GM12891 (cell line): ENCODE measurements around the gene WDR45.

ENCODE experiments used
- POLR2A ChIP-seq: IDR thresholded peaks from 2 replicates; pipeline ENCODE4 v1.6.1; 2011; ENCODE audit warnings: low read depth, low read length, control low read depth
- POLR2AphosphoS5 ChIP-seq: IDR thresholded peaks from 2 replicates; pipeline ENCODE4 v1.6.1; 2011; ENCODE audit warnings: low read depth, low read length, control low read depth

DNA sequence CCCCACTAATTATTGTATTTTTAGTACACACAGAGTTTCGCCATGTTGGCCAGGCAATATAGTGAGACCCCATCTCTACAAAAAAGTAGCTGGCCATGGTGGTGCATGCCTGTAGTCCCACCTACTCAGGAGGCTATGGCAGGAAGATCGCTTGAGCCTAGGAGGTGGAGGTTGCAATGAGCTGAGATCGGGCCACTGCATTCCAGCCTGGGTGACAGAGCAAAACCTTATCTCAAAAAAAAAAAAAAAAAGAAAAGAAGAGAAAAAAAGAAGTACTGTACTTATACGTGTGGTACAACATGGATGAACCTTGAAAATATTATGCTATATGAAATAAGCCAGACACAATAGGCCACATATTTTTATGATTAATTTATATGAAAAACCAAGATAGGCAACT lies 9.9 kb upstream of the WDR45 start:
- TF ChIP-seq POLR2A (no peak), POLR2AphosphoS5 (no peak)
